ENCODE measurements around the gene EVL.

- peak; percentile 40 for TF ChIP-seq CTCF (conservative IDR thresholded peaks at IDR 0.05; ENCODE audit: low read length)
- no peak for TF ChIP-seq EZH2phosphoT487 (IDR thresholded peaks at IDR 0.05; ENCODE audit: borderline replicate concordance)
Observed at GRCh38 chr14:100135784-100136183, 70.6 kb downstream of the EVL start.

Data from Loucy (cell line).